K562 (cell line): ENCODE data around the gene AGAP3. TPM values are rescaled to one million over a fixed set of nuclear protein-coding genes. Genes with fewer than 3 reads are reported as not detected.

Source experiments
- CHD7 ChIP-seq: fragments of 200-600 bp; sonication (generic); IDR thresholded peaks from one replicate; pipeline ENCODE4 v1.6.1; 2012; ENCODE audit warnings: mild to moderate bottlenecking, low read depth, low read length, inconsistent platforms
- ELF4 ChIP-seq: fragments of 450-650 bp; formaldehyde crosslinking; IDR thresholded peaks from 2 replicates; pipeline ENCODE4 v1.4.0; 2022; ENCODE audit warnings: missing genetic modification characterization
- GTF3C2 ChIP-seq: IDR thresholded peaks from 3 replicates; pipeline ENCODE4 v1.6.1; 2011; ENCODE audit warnings: borderline replicate concordance, mild to moderate bottlenecking, moderate library complexity; ENCODE audit not compliant: insufficient read length; ENCODE audit errors: extremely low read depth
- HDAC8 ChIP-seq: fragments of 450-650 bp; IDR thresholded peaks from 2 replicates; pipeline ENCODE4 v1.6.1; 2016; ENCODE audit warnings: mild to moderate bottlenecking, missing genetic modification characterization, moderate library complexity, missing compliant biosample characterization
- MEF2A ChIP-seq: IDR thresholded peaks from 2 replicates; pipeline ENCODE4 v1.6.1; 2011; ENCODE audit warnings: low read depth, mild to moderate bottlenecking, low read length, moderate library complexity; ENCODE audit not compliant: control insufficient read depth
- MTF1 ChIP-seq: fragments of 250-450 bp; sonication (Bioruptor Pico); IDR thresholded peaks from 2 replicates; pipeline ENCODE4 v1.9.0; 2021; ENCODE audit warnings: moderate library complexity, mild to moderate bottlenecking, inconsistent platforms, borderline replicate concordance
- SIX5 ChIP-seq, 2 experiments: IDR thresholded peaks; 2 replicates each; pipeline ENCODE4 v1.6.1; 2011; ENCODE audit warnings: low read length in 2 of 2, borderline replicate concordance in 1 of 2, low read depth in 1 of 2, mild to moderate bottlenecking in 1 of 2, moderate library complexity in 1 of 2; ENCODE audit not compliant: insufficient read depth in 1 of 2
- ZBTB17 ChIP-seq: fragments of 450-650 bp; formaldehyde crosslinking; IDR thresholded peaks from 2 replicates; pipeline ENCODE4 v1.4.0; 2020; ENCODE audit warnings: mild to moderate bottlenecking
- ZNF165 ChIP-seq: fragments of 250-450 bp; sonication (Bioruptor Pico); IDR thresholded peaks from 2 replicates; pipeline ENCODE4 v1.4.0; 2020; ENCODE audit warnings: borderline replicate concordance
- ZNF655 ChIP-seq: fragments of 250-450 bp; sonication (Bioruptor Pico); IDR thresholded peaks from 2 replicates; pipeline ENCODE4 v1.5.0; 2021
- ZNF76 ChIP-seq: fragments of 250-450 bp; sonication (Bioruptor Pico); IDR thresholded peaks from 2 replicates; pipeline ENCODE4 v1.4.0; 2020; ENCODE audit warnings: mild to moderate bottlenecking, moderate library complexity, borderline replicate concordance
- polyA plus RNA-seq, 8 experiments: library from polyadenylated mRNA; depleted of rRNA in 4 of 8; stranded (reverse) in 5 of 8; unstranded in 3 of 8; fragments of >200 nt; fragmentation: Nextera tagmentation in 2 of 8; fragmentation: Illumina TruSeq in 1 of 8; extraction: Ambion mirVana in 2 of 8; extraction: Trizol in 1 of 8; gene quantifications; 2 replicates each; pipeline versions ENCODE4 v1.2.1 to v1.2.3, GENCODE V29; 2011 to 2014; ENCODE audit warnings: inconsistent platforms in 1 of 8, missing spikeins in 1 of 8
- total RNA-seq, 7 experiments: library from RNA; depleted of rRNA in 6 of 7; stranded (reverse); fragments of >200 nt in 6 of 7; fragmentation: Illumina TruSeq in 2 of 7; extraction: Trizol in 2 of 7; gene quantifications; 2 replicates each; pipeline versions ENCODE4 v1.2.1 to v1.2.3, GENCODE V29; 2011 to 2021; ENCODE audit warnings: low replicate concordance in 1 of 7

AGAP3 gene
- total and polyA plus RNA-seq, 9 of the 15 experiments (the other 6 are each of a cell fraction or from before 2014, with no cell fraction given) = 3.4 to 208 (median 62.2) TPM

- TF ChIP-seq SIX5 (IDR thresholded peaks at IDR 0.05; ENCODE audit: borderline replicate concordance in 1 of 2, insufficient read depth in 1 of 2, low read depth in 1 of 2, low read length in 2 of 2) = no peak
- TF ChIP-seq ZNF655 = no peak
- no peak for TF ChIP-seq CHD7
- no peak for TF ChIP-seq MEF2A
- TF ChIP-seq ZNF76 (CRISPR knock-in tag) = peak; percentile 82; the same call in 1 of the 2 replicates
- TF ChIP-seq HDAC8 (tag) = peak; percentile 76; the same call in 1 of the 2 replicates
- TF ChIP-seq GTF3C2 = no peak
- TF ChIP-seq MTF1 = no peak
- no peak for TF ChIP-seq ELF4 (CRISPR knock-in tag)
- TF ChIP-seq ZBTB17 (CRISPR knock-in tag) = peak; percentile 80
- no peak for TF ChIP-seq ZNF165
Observed at GRCh38 chr7:151080522-151081169, 5.6 kb upstream of the AGAP3 start, which contains the start of gene FASTK (continued).
